Fibroblast of lung (primary cell): ENCODE data around the gene TPCN2.

Source experiments
- EZH2 ChIP-seq: IDR thresholded peaks from 2 replicates; pipeline ENCODE4 v1.5.1; 2012; ENCODE audit warnings: low read length, control low read depth, mild to moderate bottlenecking; ENCODE audit errors: missing control alignments
- TF ChIP-seq, protein P1 (sequence below), 2 donors: IDR thresholded peaks in 1 of 2; conservative IDR thresholded peaks in 1 of 2; 1 replicate in 1 of 2; 2 replicates in 1 of 2; pipeline ENCODE4 v1.5.1; 2011 to 2012; ENCODE audit warnings: low read length in 2 of 2, control low read depth in 1 of 2, inconsistent platforms in 1 of 2, low read depth in 1 of 2, mild to moderate bottlenecking in 1 of 2

- TF ChIP-seq, protein P1, sequence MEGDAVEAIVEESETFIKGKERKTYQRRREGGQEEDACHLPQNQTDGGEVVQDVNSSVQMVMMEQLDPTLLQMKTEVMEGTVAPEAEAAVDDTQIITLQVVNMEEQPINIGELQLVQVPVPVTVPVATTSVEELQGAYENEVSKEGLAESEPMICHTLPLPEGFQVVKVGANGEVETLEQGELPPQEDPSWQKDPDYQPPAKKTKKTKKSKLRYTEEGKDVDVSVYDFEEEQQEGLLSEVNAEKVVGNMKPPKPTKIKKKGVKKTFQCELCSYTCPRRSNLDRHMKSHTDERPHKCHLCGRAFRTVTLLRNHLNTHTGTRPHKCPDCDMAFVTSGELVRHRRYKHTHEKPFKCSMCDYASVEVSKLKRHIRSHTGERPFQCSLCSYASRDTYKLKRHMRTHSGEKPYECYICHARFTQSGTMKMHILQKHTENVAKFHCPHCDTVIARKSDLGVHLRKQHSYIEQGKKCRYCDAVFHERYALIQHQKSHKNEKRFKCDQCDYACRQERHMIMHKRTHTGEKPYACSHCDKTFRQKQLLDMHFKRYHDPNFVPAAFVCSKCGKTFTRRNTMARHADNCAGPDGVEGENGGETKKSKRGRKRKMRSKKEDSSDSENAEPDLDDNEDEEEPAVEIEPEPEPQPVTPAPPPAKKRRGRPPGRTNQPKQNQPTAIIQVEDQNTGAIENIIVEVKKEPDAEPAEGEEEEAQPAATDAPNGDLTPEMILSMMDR (conservative IDR thresholded peaks at IDR 0.05 in 1 of 2, IDR thresholded peaks at IDR 0.05 in 1 of 2; ENCODE audit: low read depth in 1 of 2, low read length in 2 of 2), result no peak
- TF ChIP-seq EZH2, result no peak
These were observed 4.4 kb downstream of the TPCN2 start for GRCh38 chr11:69053169-69053477.
